ENCODE results near the gene GUCA1A.

- TF ChIP-seq YY1 (IDR thresholded peaks at IDR 0.05; ENCODE audit: insufficient read depth, insufficient read length) (no peak), SUZ12 (IDR thresholded peaks at IDR 0.05; ENCODE audit: extremely low read depth, insufficient read depth, insufficient read length) (no peak), ZNF274 (IDR thresholded peaks at IDR 0.05; ENCODE audit: low read depth, low read length) (no peak)
Measured at GRCh38 chr6:42201382-42201781, 28.2 kb downstream of the GUCA1A start.

All from NT2/D1 (cell line).